Hepatocyte (in vitro differentiated cells): Measurements from ENCODE around the gene FBH1. TPM values are rescaled to one million over a fixed set of nuclear protein-coding genes. Genes with fewer than 3 reads are reported as not detected.

ENCODE experiments used
- DNase-seq: peaks from one replicate; pipeline ENCODE4 v3.0.0-alpha.2; 2016; ENCODE audit warnings: low spot score
- H2AFZ ChIP-seq: fragments of 200-600 bp; sonication (generic); 2 replicates; pipeline ENCODE4 v1.6.0; 2016; ENCODE audit warnings: antibody characterized with exemption, mild to moderate bottlenecking
- H3K27ac ChIP-seq: fragments of 200-600 bp; sonication (generic); 2 replicates; pipeline ENCODE4 v1.5.1; 2016; ENCODE audit warnings: mild to moderate bottlenecking
- H3K27me3 ChIP-seq: fragments of 200-600 bp; sonication (generic); 2 replicates; pipeline ENCODE4 v1.6.1; 2016
- H3K36me3 ChIP-seq: fragments of 200-600 bp; sonication (generic); replicated peaks from 2 replicates; pipeline ENCODE4 v1.5.1; 2016; ENCODE audit warnings: low read depth; ENCODE audit not compliant: insufficient read depth
- H3K4me1 ChIP-seq: fragments of 200-600 bp; sonication (generic); 2 replicates; pipeline ENCODE4 v1.5.1; 2016; ENCODE audit warnings: mild to moderate bottlenecking, moderate library complexity; ENCODE audit not compliant: insufficient read depth
- H3K4me2 ChIP-seq: fragments of 200-600 bp; sonication (generic); 2 replicates; pipeline ENCODE4 v1.6.0; 2016
- H3K4me3 ChIP-seq: fragments of 200-600 bp; sonication (generic); 2 replicates; pipeline ENCODE4 v1.5.1; 2016; ENCODE audit warnings: mild to moderate bottlenecking
- H3K79me2 ChIP-seq: fragments of 200-600 bp; sonication (generic); 2 replicates; pipeline ENCODE4 v1.6.0; 2017; ENCODE audit warnings: mild to moderate bottlenecking
- H3K9me2 ChIP-seq: fragments of 200-600 bp; sonication (generic); replicated peaks from 2 replicates; pipeline ENCODE4 v1.6.0; 2017; ENCODE audit warnings: mild to moderate bottlenecking; ENCODE audit not compliant: insufficient read depth
- H3K9me3 ChIP-seq: fragments of 200-600 bp; sonication (generic); 2 replicates; pipeline ENCODE4 v1.5.1; 2016; ENCODE audit warnings: low read depth, mild to moderate bottlenecking
- H4K20me1 ChIP-seq: fragments of 200-600 bp; sonication (generic); 2 replicates; pipeline ENCODE4 v1.6.0; 2016; ENCODE audit warnings: mild to moderate bottlenecking; ENCODE audit not compliant: insufficient read depth, poor library complexity, severe bottlenecking
- CTCF ChIP-seq: fragments of 200-600 bp; sonication (generic); IDR thresholded peaks from 2 replicates; pipeline ENCODE4 v1.5.1; 2016; ENCODE audit warnings: antibody characterized with exemption, mild to moderate bottlenecking; ENCODE audit not compliant: poor library complexity
- EZH2 ChIP-seq: fragments of 200-600 bp; sonication (generic); IDR thresholded peaks from 2 replicates; pipeline ENCODE4 v1.6.1; 2016; ENCODE audit warnings: antibody characterized with exemption, mild to moderate bottlenecking, borderline replicate concordance
- EZH2phosphoT487 ChIP-seq: fragments of 200-600 bp; sonication (generic); IDR thresholded peaks from one replicate; pipeline ENCODE4 v1.6.1; 2018; ENCODE audit warnings: antibody characterized with exemption, mild to moderate bottlenecking, low read depth, moderate library complexity; ENCODE audit not compliant: unreplicated experiment, severe bottlenecking
- WGBS: methylation state at CpG from one replicate; pipeline ENCODE4 v1.1.6; 2016; ENCODE audit warnings: low lambda C conversion rate; ENCODE audit errors: missing lambda C conversion rate; 5-methylcytosine and 5-hydroxymethylcytosine counted together
- polyA plus RNA-seq: library from polyadenylated mRNA; unstranded; fragments of >200 nt; fragmentation: Nextera tagmentation; extraction: Ambion mirVana; gene quantifications from 2 replicates; pipeline ENCODE4 v1.2.1, GENCODE V29; 2016
- total RNA-seq: library from RNA; depleted of rRNA; stranded (reverse); fragments of >200 nt; gene quantifications from 2 replicates; pipeline ENCODE4 v1.2.3, GENCODE V29; 2014

The FBH1 gene
- total and polyA plus RNA-seq, 2 experiments from 2014 or later: 66.4 to 80.3 TPM

DNA sequence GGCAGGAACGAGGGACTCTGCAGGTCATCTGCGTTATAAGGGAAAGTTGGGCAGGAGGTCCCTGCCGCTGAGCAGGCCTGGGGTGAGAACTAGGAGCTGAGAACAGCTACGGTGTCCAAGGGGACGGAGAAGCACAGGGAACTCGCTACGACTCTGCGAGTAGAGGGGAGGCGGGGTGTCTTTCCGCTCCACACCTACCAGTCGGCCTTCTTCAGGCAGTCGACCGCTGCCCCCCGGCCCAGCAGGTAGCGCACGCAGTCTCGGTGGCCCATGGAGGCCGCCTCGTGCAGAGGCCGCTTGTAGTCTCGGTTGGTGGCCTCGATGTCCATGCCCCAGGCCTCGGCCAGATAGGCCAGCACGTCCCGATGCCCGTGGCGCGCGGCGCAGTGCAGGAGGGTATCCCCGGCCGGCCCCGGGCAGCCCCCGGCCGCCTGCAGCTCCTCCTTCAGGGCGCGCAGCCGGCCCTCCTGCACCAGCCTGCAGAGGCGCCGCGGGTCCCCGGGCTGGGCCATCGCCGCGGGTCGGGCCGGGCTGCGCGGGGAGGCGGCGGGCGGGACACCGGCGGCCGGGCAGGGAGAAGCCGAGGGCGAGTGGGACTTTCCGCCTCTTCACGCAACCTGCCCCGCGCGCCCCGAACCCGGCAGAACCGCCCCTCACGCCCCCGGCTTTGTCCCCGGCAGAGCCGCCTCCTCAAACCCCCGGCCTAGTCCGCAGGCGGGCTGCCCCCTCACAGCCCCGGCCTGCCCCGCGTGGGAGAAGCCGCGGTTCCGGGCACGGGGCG, 1.0 kb upstream of the FBH1 start:
- H3K4me2 ChIP-seq: peak overlapping the region; percentile 86
- H3K4me3 ChIP-seq: peak overlapping the region; percentile 36
- peak overlapping the region; percentile 77 for H3K27ac ChIP-seq
- H3K36me3 ChIP-seq: no peaks in the 10 kb centered on the region
- H3K9me3 ChIP-seq: no peaks in the 10 kb centered on the region
- H4K20me1 ChIP-seq: peaks cover 28% of the 10 kb centered on the region
- no peak for TF ChIP-seq CTCF
- TF ChIP-seq EZH2: no peak
- no peak for TF ChIP-seq EZH2phosphoT487
- peak; percentile 74 for DNase-seq
- H3K4me1 ChIP-seq: peaks cover 19% of the 10 kb centered on the region
- H3K79me2 ChIP-seq: peaks cover 59% of the 10 kb centered on the region
- H2AFZ ChIP-seq: peak overlapping the region; percentile 75
- WGBS: under 1% methylated on average over 29 of the region's 80 CpGs
- no peaks in the 10 kb centered on the region for H3K27me3 ChIP-seq
- H3K9me2 ChIP-seq: no peaks in the 10 kb centered on the region

DNA sequence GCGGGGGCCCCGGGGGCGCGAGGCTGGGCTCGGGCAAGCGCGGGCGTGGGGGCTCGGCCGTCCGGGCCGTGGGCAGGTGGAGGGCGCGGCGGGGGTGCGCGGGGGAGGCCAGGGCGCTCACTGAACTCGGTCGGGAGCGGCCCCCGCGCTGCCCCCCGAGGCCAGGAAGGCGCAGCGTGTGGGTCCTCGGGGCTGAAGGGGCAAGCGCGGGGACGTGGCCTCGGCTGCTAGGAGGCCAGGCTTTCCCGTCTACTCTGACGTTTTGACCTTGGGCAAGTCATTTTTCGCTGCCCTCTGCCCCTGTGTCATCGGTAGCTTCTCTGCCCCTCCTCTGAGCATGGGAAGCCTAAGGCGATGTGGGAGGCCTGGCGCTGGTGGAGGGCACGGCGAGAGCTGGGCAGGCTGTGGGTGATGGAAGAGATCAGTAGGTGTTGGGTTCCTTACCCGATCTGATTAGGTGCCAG, 441 bp downstream of the FBH1 start:
- peak overlapping the region; percentile 42 for H2AFZ ChIP-seq
- peaks cover 19% of the 10 kb centered on the region for H3K4me1 ChIP-seq
- peak; percentile 48 for DNase-seq
- peak overlapping the region; percentile 77 for H3K27ac ChIP-seq
- H3K9me3 ChIP-seq: no peaks in the 10 kb centered on the region
- H3K4me2 ChIP-seq: peak overlapping the region; percentile 94
- peaks cover 28% of the 10 kb centered on the region for H4K20me1 ChIP-seq
- H3K4me3 ChIP-seq: peak overlapping the region; percentile 48
- H3K9me2 ChIP-seq: no peaks in the 10 kb centered on the region
- WGBS: 3% methylated on average over 14 of the region's 40 CpGs
- no peaks in the 10 kb centered on the region for H3K27me3 ChIP-seq
- TF ChIP-seq EZH2 (no peak), CTCF (no peak)
- H3K79me2 ChIP-seq: peaks cover 73% of the 10 kb centered on the region
- no peaks in the 10 kb centered on the region for H3K36me3 ChIP-seq

DNA sequence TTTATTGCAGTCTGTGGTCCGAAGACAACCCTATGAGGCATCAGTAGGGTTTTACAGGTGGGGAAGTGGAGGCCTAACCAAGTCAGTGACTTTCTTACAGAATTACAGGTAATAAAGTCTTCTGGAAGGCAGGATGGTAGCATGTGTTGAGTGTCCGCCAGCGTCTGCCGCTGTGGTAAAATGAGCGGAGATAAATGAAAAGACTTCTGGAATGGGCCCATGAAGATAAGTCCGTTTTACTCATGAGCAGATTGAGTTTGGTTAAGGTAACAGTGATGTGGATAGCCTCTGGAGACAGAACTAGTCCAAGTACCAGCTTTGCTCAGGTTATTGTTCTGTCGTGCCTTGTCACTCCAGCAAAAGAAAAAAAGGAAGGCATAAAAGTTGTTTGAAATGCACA, 966 bp downstream of the FBH1 start:
- peak overlapping the region; percentile 42 for H2AFZ ChIP-seq
- peak overlapping the region; percentile 77 for H3K27ac ChIP-seq
- TF ChIP-seq CTCF (no peak), EZH2 (no peak), EZH2phosphoT487 (no peak)
- no peaks in the 10 kb centered on the region for H3K36me3 ChIP-seq
- H3K27me3 ChIP-seq: no peaks in the 10 kb centered on the region
- H3K9me2 ChIP-seq: no peaks in the 10 kb centered on the region
- H4K20me1 ChIP-seq: peaks cover 28% of the 10 kb centered on the region
- H3K4me3 ChIP-seq: peak overlapping the region; percentile 48
- peak overlapping the region; percentile 94 for H3K4me2 ChIP-seq
- no peak for DNase-seq
- peaks cover 19% of the 10 kb centered on the region for H3K4me1 ChIP-seq
- H3K79me2 ChIP-seq: peaks cover 78% of the 10 kb centered on the region
- WGBS: 66% methylated on average over 7 of the region's 7 CpGs
- H3K9me3 ChIP-seq: no peaks in the 10 kb centered on the region
